ENCODE measurements around the gene MAPKBP1. TPM values are rescaled to one million over a fixed set of nuclear protein-coding genes. Genes with fewer than 3 reads are reported as not detected.
A peak's percentile ranks its signal among the peaks of the same experiment; 100 is the strongest.
"Not testable (repeated sequence)": the region's sequence is repeated elsewhere in the genome, so short reads cannot be mapped to it uniquely, and the experiment has no call there.

MAPKBP1 gene
- total RNA-seq, 2 donors from 2014 or later = 9.0 to 14.6 TPM

DNA sequence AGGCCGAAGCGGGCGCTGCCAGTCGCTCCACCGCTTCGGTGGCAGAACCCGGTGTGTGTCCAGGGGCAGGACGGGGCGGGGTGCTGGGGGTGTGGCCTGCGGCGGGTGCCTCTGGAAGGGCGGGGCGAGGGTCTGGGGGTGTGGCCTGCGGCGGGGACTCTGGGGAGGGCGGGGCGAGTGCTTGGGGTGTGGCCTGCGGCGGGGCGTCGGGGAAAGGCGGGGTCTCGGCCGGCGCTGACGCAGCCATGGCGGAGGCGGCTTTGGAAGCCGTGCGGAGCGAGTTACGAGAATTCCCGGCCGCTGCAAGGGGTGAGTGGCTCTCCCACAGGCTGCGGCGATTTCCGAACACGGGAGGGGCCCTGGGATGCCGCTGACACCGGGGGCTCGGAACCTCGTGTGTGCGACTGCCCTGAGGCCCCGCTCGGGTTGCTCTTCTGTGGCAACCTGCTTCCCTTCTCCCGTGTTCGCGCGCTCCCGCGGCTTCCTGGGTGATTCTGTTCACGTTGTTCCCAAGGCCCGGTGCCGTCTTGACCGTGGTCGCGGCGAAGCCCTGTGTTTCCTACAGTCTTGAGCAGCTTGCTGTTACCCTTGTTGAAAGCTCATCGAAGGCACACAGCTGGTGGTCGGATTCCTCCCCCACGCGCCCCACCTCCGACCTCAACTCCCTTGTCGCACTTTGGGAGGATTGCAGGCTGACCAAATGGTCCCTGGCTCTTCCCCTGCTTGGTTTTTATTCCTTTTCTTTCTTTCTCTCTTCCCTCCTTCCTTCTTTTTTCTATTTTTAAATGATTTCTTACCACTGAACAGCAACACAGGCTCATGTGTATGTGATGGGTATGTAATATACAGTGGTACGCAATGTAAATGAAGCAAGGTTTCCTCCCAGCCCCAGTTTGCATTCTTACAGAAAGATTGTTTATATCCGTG lies 53.9 kb downstream of the MAPKBP1 start, which contains the start of gene JMJD7:
TSS of gene JMJD7 (plus strand) at position 213 of the 927 bp plus-strand sequence. CDS start at position 246, 33 bp downstream.
- intact Hi-C loops (cut with DNase I) = no loop called here

DNA sequence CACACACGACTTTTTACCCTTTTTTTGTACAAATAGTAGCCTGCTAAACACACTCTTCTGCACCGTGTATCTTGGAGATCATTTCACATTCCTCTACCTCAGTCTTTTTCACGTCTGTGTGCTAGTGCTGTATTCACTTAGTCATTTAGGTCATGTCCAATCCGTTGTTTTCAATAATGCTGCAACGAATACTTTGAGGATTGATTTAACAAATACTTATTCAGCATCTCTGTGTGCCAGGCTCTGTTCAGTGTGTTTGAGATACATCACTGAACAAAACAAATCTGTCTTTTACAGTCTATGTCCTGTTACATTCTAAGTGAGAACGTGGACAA lies 54.5 kb downstream of the MAPKBP1 start:
- TF ChIP-seq CTCF (IDR thresholded peaks at IDR 0.05) = no peak
- Histone ChIP-seq H3K9me3 (no peaks in the 10 kb centered on the region), H3K4me1 (peaks cover 7% of the 10 kb centered on the region), H3K9ac (ENCODE audit: low read depth in 2 of 2, low read length in 2 of 2) (peak overlapping the region in 1 of 2 donors; percentile 97), H3K36me3 (no peaks in the 10 kb centered on the region), H3K27ac (no peak overlapping the region), H3K4me3 (peak overlapping the region; percentile 69), H3K27me3 (no peaks in the 10 kb centered on the region)
- intact Hi-C loops (cut with DNase I) = no loop called here
- no peak for DNase-seq

More for the DNA sequence above, 53.9 kb downstream of the MAPKBP1 start, which contains the start of gene JMJD7:
- Histone ChIP-seq H3K36me3 (no peaks in the 10 kb centered on the region), H3K9ac (ENCODE audit: low read depth in 2 of 2, low read length in 2 of 2) (peak within 1 kb of the TSS; percentile 81 to 97), H3K4me3 (peak within 1 kb of the TSS; percentile 69), H3K9me3 (no peaks in the 10 kb centered on the region), H3K27ac (peak within 1 kb of the TSS; percentile 49), H3K27me3 (no peaks in the 10 kb centered on the region), H3K4me1 (peaks cover 7% of the 10 kb centered on the region)
- peak; percentile 98 for DNase-seq
- TF ChIP-seq CTCF (IDR thresholded peaks at IDR 0.05) = no peak

- Histone ChIP-seq H3K27ac (no peak overlapping the region), H3K36me3 (no peaks in the 10 kb centered on the region), H3K9me3 (no peaks in the 10 kb centered on the region), H3K4me3 (no peak overlapping the region), H3K9ac (ENCODE audit: low read depth in 2 of 2, low read length in 2 of 2) (no peak overlapping the region), H3K4me1 (peaks cover 7% of the 10 kb centered on the region), H3K27me3 (no peaks in the 10 kb centered on the region)
- DNase-seq = no peak
- intact Hi-C loops (cut with DNase I) = no loop called here
- TF ChIP-seq CTCF (IDR thresholded peaks at IDR 0.05) = no peak
Measured at GRCh38 chr15:41829959-41830646, 55.8 kb downstream of the MAPKBP1 start.

DNA sequence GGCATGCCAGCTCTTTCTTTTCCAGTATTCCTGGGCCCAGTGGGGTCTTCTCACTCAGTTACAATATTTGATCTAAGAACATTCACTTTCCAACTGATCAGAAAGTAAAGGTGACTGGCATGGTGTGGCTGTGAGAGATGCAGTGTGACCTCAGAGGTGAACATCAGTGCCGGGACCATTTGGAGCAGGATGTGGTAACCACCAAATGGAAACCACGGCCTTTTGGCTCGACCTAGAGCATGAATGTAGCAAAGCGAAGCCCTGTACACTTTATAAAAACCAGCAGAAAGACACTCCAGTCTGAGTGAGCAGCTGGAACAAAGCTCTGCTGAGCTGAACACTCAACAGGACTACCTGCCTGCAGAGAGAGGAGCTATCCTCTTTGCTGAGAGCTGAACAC lies 57.0 kb downstream of the MAPKBP1 start:
- H3K9me3 ChIP-seq; H3K9ac ChIP-seq (ENCODE audit: low read depth in 2 of 2, low read length in 2 of 2); DNase-seq; intact Hi-C loops (cut with DNase I); H3K4me3 ChIP-seq; H3K27me3 ChIP-seq; H3K36me3 ChIP-seq; H3K4me1 ChIP-seq; H3K27ac ChIP-seq: not testable (repeated sequence)

DNA sequence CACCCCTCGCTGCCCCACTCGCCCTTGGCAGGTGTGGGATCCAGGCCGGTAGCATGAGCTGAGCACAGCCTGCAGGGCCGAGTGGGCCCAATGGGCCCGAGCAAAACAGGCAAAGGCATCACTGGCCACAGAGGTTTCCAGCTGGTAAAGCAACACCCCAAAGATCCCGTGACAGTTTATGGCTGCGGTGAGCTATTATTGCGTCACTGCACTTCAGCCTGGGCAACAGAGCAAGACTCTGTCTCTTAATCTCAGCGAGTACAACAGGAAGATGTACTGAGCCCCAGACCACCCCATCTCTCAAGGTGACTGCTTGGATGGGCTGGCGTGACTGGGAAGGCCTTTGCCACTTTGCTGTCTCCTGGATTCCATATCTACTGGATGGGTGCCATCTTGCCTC lies 57.9 kb downstream of the MAPKBP1 start:
- DNase-seq = no peak
- no peak overlapping the region for H3K27ac ChIP-seq
- no peaks in the 10 kb centered on the region for H3K36me3 ChIP-seq
- intact Hi-C loops (cut with DNase I) = no loop called here
- peaks cover 7% of the 10 kb centered on the region for H3K4me1 ChIP-seq
- no peak for TF ChIP-seq CTCF (IDR thresholded peaks at IDR 0.05)
- no peaks in the 10 kb centered on the region for H3K9me3 ChIP-seq
- H3K4me3 ChIP-seq = no peak overlapping the region
- H3K27me3 ChIP-seq = no peaks in the 10 kb centered on the region
- no peak overlapping the region for H3K9ac ChIP-seq (ENCODE audit: low read depth in 2 of 2, low read length in 2 of 2)
